Chondrocyte (in vitro differentiated cells): Measurements from ENCODE around the gene IGLON5. TPM values are rescaled to one million over a fixed set of nuclear protein-coding genes. Genes with fewer than 3 reads are reported as not detected.

Source experiments
- DNase-seq: peaks from one replicate; pipeline ENCODE4 v3.0.0; 2021; ENCODE audit warnings: mixed read lengths, low spot score
- H3K27ac Mint-ChIP-seq: one replicate; pipeline ENCODE4 v1.8.0; 2021; ENCODE audit warnings: mild to moderate bottlenecking, moderate library complexity, mixed read lengths; ENCODE audit not compliant: unreplicated experiment
- H3K27me3 Mint-ChIP-seq: 2 replicates; pipeline ENCODE4 v1.8.0; 2021; ENCODE audit warnings: low read depth, mixed read lengths
- H3K36me3 Mint-ChIP-seq: 2 replicates; pipeline ENCODE4 v1.8.0; 2021; ENCODE audit warnings: low read depth, mixed read lengths
- H3K4me1 Mint-ChIP-seq: 2 replicates; pipeline ENCODE4 v1.8.0; 2021; ENCODE audit warnings: low read depth, mild to moderate bottlenecking, mixed read lengths
- H3K4me3 Mint-ChIP-seq: one replicate; pipeline ENCODE4 v1.8.0; 2021; ENCODE audit warnings: mild to moderate bottlenecking, moderate library complexity, mixed read lengths; ENCODE audit not compliant: unreplicated experiment
- H3K9me3 Mint-ChIP-seq: 2 replicates; pipeline ENCODE4 v1.8.0; 2021; ENCODE audit warnings: low read depth, mixed read lengths
- CTCF ChIP-seq: fragments of 200-600 bp; sonication (generic); IDR thresholded peaks from 2 replicates; pipeline ENCODE4 v1.5.0; 2021; ENCODE audit warnings: antibody characterized with exemption, mild to moderate bottlenecking, moderate library complexity
- total RNA-seq: library from RNA; stranded (reverse); gene quantifications from 3 replicates; pipeline ENCODE4 v1.2.1, GENCODE V29; 2021

The IGLON5 gene
- total RNA-seq, 1 donor from 2014 or later: 0.07 TPM

GRCh38 chr19:51277112-51277511, 34.3 kb upstream of the IGLON5 start:
- Mint-ChIP-seq H3K9me3 (peaks cover 12% of the 10 kb centered on the region), H3K27ac (no peak overlapping the region), H3K36me3 (no peaks in the 10 kb centered on the region), H3K4me1 (no peaks in the 10 kb centered on the region), H3K4me3 (no peak overlapping the region), H3K27me3 (no peaks in the 10 kb centered on the region)
- no peak for DNase-seq
- no peak for TF ChIP-seq CTCF

GRCh38 chr19:51282335-51282734, 29.1 kb upstream of the IGLON5 start:
- no peak for DNase-seq
- no peaks in the 10 kb centered on the region for H3K36me3 Mint-ChIP-seq
- H3K27me3 Mint-ChIP-seq: peaks cover 3% of the 10 kb centered on the region
- H3K4me3 Mint-ChIP-seq: no peak overlapping the region
- TF ChIP-seq CTCF: no peak
- H3K9me3 Mint-ChIP-seq: peaks cover 19% of the 10 kb centered on the region
- no peak overlapping the region for H3K27ac Mint-ChIP-seq
- H3K4me1 Mint-ChIP-seq: no peaks in the 10 kb centered on the region

- H3K27me3 Mint-ChIP-seq: peaks cover 3% of the 10 kb centered on the region
- no peak for DNase-seq
- no peak overlapping the region for H3K4me3 Mint-ChIP-seq
- TF ChIP-seq CTCF: no peak
- no peaks in the 10 kb centered on the region for H3K4me1 Mint-ChIP-seq
- H3K27ac Mint-ChIP-seq: no peak overlapping the region
- no peaks in the 10 kb centered on the region for H3K36me3 Mint-ChIP-seq
- peaks cover 16% of the 10 kb centered on the region for H3K9me3 Mint-ChIP-seq
These were observed 25.8 kb upstream of the IGLON5 start for GRCh38 chr19:51285682-51286081.

GRCh38 chr19:51289635-51290034, 21.8 kb upstream of the IGLON5 start:
- no peak for DNase-seq
- Mint-ChIP-seq H3K4me1 (no peaks in the 10 kb centered on the region), H3K27me3 (peaks cover 10% of the 10 kb centered on the region)

GRCh38 chr19:51292971-51293370, 18.5 kb upstream of the IGLON5 start:
- H3K27me3 Mint-ChIP-seq: peaks cover 18% of the 10 kb centered on the region
- no peaks in the 10 kb centered on the region for H3K36me3 Mint-ChIP-seq
- no peaks in the 10 kb centered on the region for H3K4me1 Mint-ChIP-seq
- H3K4me3 Mint-ChIP-seq: no peak overlapping the region
- H3K27ac Mint-ChIP-seq: no peak overlapping the region
- peaks cover 3% of the 10 kb centered on the region for H3K9me3 Mint-ChIP-seq
- TF ChIP-seq CTCF: no peak
- DNase-seq: no peak

More at GRCh38 chr19:51289635-51290034, 21.8 kb upstream of the IGLON5 start:
- H3K9me3 Mint-ChIP-seq: peaks cover 3% of the 10 kb centered on the region
- H3K4me3 Mint-ChIP-seq: no peak overlapping the region
- no peak overlapping the region for H3K27ac Mint-ChIP-seq
- TF ChIP-seq CTCF: no peak
- H3K36me3 Mint-ChIP-seq: no peaks in the 10 kb centered on the region
